ENCODE data around the gene BCL3. TPM values are rescaled to one million over a fixed set of nuclear protein-coding genes. Genes with fewer than 3 reads are reported as not detected.

BCL3 gene
- total and polyA plus RNA-seq, 2 of the 13 experiments (the other 11 are each of a cell fraction or from before 2014, with no cell fraction given) = 2.3 to 4.0 TPM

GRCh38 chr19:44808463-44809371 lies 60.2 kb downstream of the BCL3 start, which contains the start of gene BCAM:
Gene BCAM, plus strand, starts transcription at chr19:44809103. Its CDS starts 22 bp downstream, at chr19:44809125.
- Histone ChIP-seq H3K4me3 (replicated peaks in 1 of 3; ENCODE audit: insufficient read depth in 1 of 3, low read depth in 2 of 3, low read length in 3 of 3) (peak within 1 kb of the TSS; percentile 65 to 99 (median 94)), H2AFZ (ENCODE audit: low read length) (no peak within 1 kb of the TSS), H3K9me3 (ENCODE audit: low read length) (no peaks in the 10 kb centered on the region), H3K9ac (ENCODE audit: insufficient read depth, low read depth, low read length) (peak within 1 kb of the TSS; percentile 87), H3K4me1 (ENCODE audit: insufficient read depth, low read length) (peaks cover 64% of the 10 kb centered on the region), H3K27ac (ENCODE audit: extremely low read length, insufficient read depth, low read length) (peak within 1 kb of the TSS; percentile 87), H3K36me3 (replicated peaks in 1 of 2; ENCODE audit: control insufficient read depth in 1 of 2, insufficient read depth in 2 of 2, low read length in 2 of 2) (peaks cover 4 to 14% of the 10 kb centered on the region in 2 experiments), H4K20me1 (ENCODE audit: insufficient read depth, low read length) (0 out of 2 replicates have a peak, but pooled peaks cover 6% of the 10 kb centered on the region), H3K27me3 (ENCODE audit: control insufficient read depth in 1 of 2, insufficient read depth in 2 of 2, low read length in 2 of 2) (no peaks in the 10 kb centered on the region; a peak in 1 of 5 replicates), H3K4me2 (ENCODE audit: low read depth, low read length) (peak within 1 kb of the TSS; percentile 96), H3K79me2 (ENCODE audit: insufficient read depth, low read length) (peaks cover 21% of the 10 kb centered on the region)
- under 1% methylated on average over 10 of the region's 59 CpGs for WGBS (ENCODE audit: low lambda C conversion rate)
- CTCF ChIA-PET (ENCODE audit: low intra/inter-chr PET ratio, low total read pairs) = interaction anchor here (1.1 to 2.7 kb wide), 3 partner anchors 24 to 37 kb away, joined by 3 to 28 read pairs (median 4); partner anchors contain the start of gene NECTIN2
- BruUV-seq (replicated peaks) = TSS peak; percentile 87
- POLR2A ChIA-PET = interaction anchor here (0.6 to 4.0 kb wide), 15 partner anchors 11 to 153 kb away, joined by 3 to 76 read pairs (median 4); partner anchors contain the start of genes APOE and NECTIN2
- FAIRE-seq (no peak), ATAC-seq (peak; percentile 79), DNase-seq (ENCODE audit: low spot score) (peak; percentile 65)
- in situ Hi-C loops (cut with HindIII; ENCODE audit: extremely low pct_ligation_motif_present, low pct_unique_long_range_greater_than_20kb) (no loop called here), intact Hi-C loops (cut with micrococcal nuclease; ENCODE audit: unreplicated experiment) (loop anchor here (1.0 to 5.0 kb wide), 3 partner anchors 24 to 37 kb away; no protein-coding TSS in a partner anchor)
- TF ChIP-seq ZNF317 (CRISPR knock-in tag; IDR thresholded peaks at IDR 0.05) (no peak; the same call in none of the 2 replicates), NFKB2 (CRISPR knock-in tag; IDR thresholded peaks at IDR 0.05; ENCODE audit: borderline replicate concordance) (no peak; the same call in 1 of the 2 replicates), CBX2 (IDR thresholded peaks at IDR 0.05; ENCODE audit: low read depth, low read length) (no peak), CBX2 (CRISPR knock-in tag; IDR thresholded peaks at IDR 0.05; ENCODE audit: low read depth) (no peak), ATF7 (IDR thresholded peaks at IDR 0.05) (no peak), ATF7 (CRISPR knock-in tag; IDR thresholded peaks at IDR 0.05) (0 out of 2 replicates have a peak, but pooled peaks have one; percentile 48), ZNF792 (CRISPR knock-in tag; IDR thresholded peaks at IDR 0.05) (peak; percentile 65; the same call in 1 of the 2 replicates), TFAP4 (IDR thresholded peaks at IDR 0.05; ENCODE audit: borderline replicate concordance, low read depth) (no peak), ZNF569 (CRISPR knock-in tag; IDR thresholded peaks at IDR 0.05; ENCODE audit: borderline replicate concordance) (no peak), GATAD2A (CRISPR knock-in tag; IDR thresholded peaks at IDR 0.05) (peak; percentile 46; the same call in 1 of the 2 replicates), ZNF350 (CRISPR knock-in tag; IDR thresholded peaks at IDR 0.05; ENCODE audit: borderline replicate concordance, low read depth) (0 out of 2 replicates have a peak, but pooled peaks have one; percentile 20), MAZ (IDR thresholded peaks at IDR 0.05; ENCODE audit: borderline replicate concordance, low read depth, low read length) (peak; percentile 14; the same call in 1 of the 2 replicates), MAZ (CRISPR knock-in tag; IDR thresholded peaks at IDR 0.05; ENCODE audit: low read depth) (peak; percentile 62; the same call in 1 of the 2 replicates), ZNF572 (CRISPR knock-in tag; IDR thresholded peaks at IDR 0.05) (no peak), NR0B2 (CRISPR knock-in tag; IDR thresholded peaks at IDR 0.05) (peak; percentile 51; the same call in 1 of the 2 replicates), NCOA5 (CRISPR knock-in tag; IDR thresholded peaks at IDR 0.05) (no peak), BHLHE40 (IDR thresholded peaks at IDR 0.05; ENCODE audit: low read length) (no peak), ZNF281 (CRISPR knock-in tag; IDR thresholded peaks at IDR 0.05; ENCODE audit: borderline replicate concordance) (peak; percentile 44; the same call in 1 of the 2 replicates)
